HEK293 (cell line): ENCODE measurements around the gene C1QTNF12.
A peak's percentile ranks its signal among the peaks of the same experiment; 100 is the strongest.

Experiments
- CTCF ChIA-PET: fragments of 350-600 bp; formaldehyde crosslinking; extraction: SDS; loops from one replicate; lab custom pipeline; 2021; ENCODE audit warnings: antibody characterized with exemption; lab: Yijun Ruan, JAX
- POLR2A ChIA-PET: fragments of 300-600 bp; formaldehyde crosslinking; extraction: SDS; loops from one replicate; lab custom pipeline; 2020; ENCODE audit warnings: antibody characterized with exemption, inconsistent platforms; lab: Yijun Ruan, JAX
- H3K27ac ChIP-seq: fragments of 200-500 bp; sonication (Bioruptor generic); 2 replicates; pipeline ENCODE4 v1.5.1; 2014; ENCODE audit warnings: low read depth, low read length, control low read depth, inconsistent platforms; ENCODE audit errors: extremely low read depth
- H3K36me3 ChIP-seq, 2 experiments: fragments of 200-500 bp in 1 of 2; sonication (Bioruptor generic) in 1 of 2; 1 replicate in 1 of 2; 2 replicates in 1 of 2; pipeline ENCODE4 v1.5.1; 2014 to 2017; ENCODE audit warnings: inconsistent platforms in 2 of 2, low read length in 2 of 2; ENCODE audit not compliant: control insufficient read depth in 2 of 2, insufficient read depth in 1 of 2
- H3K4me1 ChIP-seq: fragments of 200-500 bp; sonication (Bioruptor generic); 2 replicates; pipeline ENCODE4 v1.5.1; 2014; ENCODE audit warnings: mild to moderate bottlenecking, low read length, inconsistent platforms; ENCODE audit not compliant: control insufficient read depth, insufficient read depth
- H3K4me3 ChIP-seq: 2 replicates; pipeline ENCODE4 v1.5.1; 2011; ENCODE audit warnings: low read depth, mild to moderate bottlenecking, control low read depth, low read length, moderate library complexity
- H3K9me3 ChIP-seq: fragments of 200-500 bp; sonication (Bioruptor generic); 2 replicates; pipeline ENCODE4 v1.5.1; 2014; ENCODE audit warnings: low read depth, low read length, inconsistent platforms; ENCODE audit not compliant: control insufficient read depth, insufficient read depth
- GLI2 ChIP-seq: fragments of 450-650 bp; formaldehyde crosslinking; IDR thresholded peaks from 2 replicates; pipeline ENCODE4; 2017; ENCODE audit warnings: missing biosample characterization, missing genetic modification characterization, low read depth, borderline replicate concordance
- GLIS1 ChIP-seq: fragments of 450-650 bp; formaldehyde crosslinking; IDR thresholded peaks from 2 replicates; pipeline ENCODE4 v1.5.1; 2016; ENCODE audit warnings: missing biosample characterization, missing genetic modification characterization
- GLIS2 ChIP-seq: fragments of 450-650 bp; formaldehyde crosslinking; IDR thresholded peaks from 2 replicates; pipeline ENCODE4 v1.5.1; 2016; ENCODE audit warnings: missing biosample characterization, missing genetic modification characterization
- HOXA7 ChIP-seq: sonication (generic); formaldehyde crosslinking; IDR thresholded peaks from 2 replicates; pipeline ENCODE4 v1.8.1; 2022; ENCODE audit warnings: missing genetic modification reagents, borderline replicate concordance
- KLF1 ChIP-seq: fragments of 450-650 bp; formaldehyde crosslinking; IDR thresholded peaks from 2 replicates; pipeline ENCODE4 v1.5.1; 2016; ENCODE audit warnings: missing biosample characterization, missing genetic modification characterization
- KLF10 ChIP-seq: fragments of 450-650 bp; IDR thresholded peaks from 2 replicates; pipeline ENCODE4 v1.5.1; 2018; ENCODE audit warnings: missing biosample characterization, mild to moderate bottlenecking, missing genetic modification characterization
- SCRT1 ChIP-seq: fragments of 450-650 bp; formaldehyde crosslinking; IDR thresholded peaks from 2 replicates; pipeline ENCODE4 v1.5.1; 2016; ENCODE audit warnings: missing biosample characterization, missing genetic modification characterization, borderline replicate concordance
- ZFHX2 ChIP-seq: fragments of 450-650 bp; formaldehyde crosslinking; conservative IDR thresholded peaks from 2 replicates; pipeline ENCODE4 v1.5.1; 2016; ENCODE audit warnings: missing biosample characterization, missing genetic modification characterization
- ZNF239 ChIP-seq: fragments of 450-650 bp; formaldehyde crosslinking; IDR thresholded peaks from 2 replicates; pipeline ENCODE4 v1.5.1; 2016; ENCODE audit warnings: missing biosample characterization, missing genetic modification characterization
- ZNF48 ChIP-seq: fragments of 450-650 bp; formaldehyde crosslinking; IDR thresholded peaks from 2 replicates; pipeline ENCODE4 v1.5.1; 2016; ENCODE audit warnings: missing biosample characterization, missing genetic modification characterization
- ZNF560 ChIP-seq: fragments of 450-650 bp; formaldehyde crosslinking; IDR thresholded peaks from 2 replicates; pipeline ENCODE4 v1.5.1; 2017; ENCODE audit warnings: missing biosample characterization, missing genetic modification characterization, borderline replicate concordance
- ZNF621 ChIP-seq: fragments of 450-650 bp; formaldehyde crosslinking; IDR thresholded peaks from 2 replicates; pipeline ENCODE4 v1.5.1; 2017; ENCODE audit warnings: missing biosample characterization, missing genetic modification characterization
- ZXDB ChIP-seq: fragments of 450-650 bp; formaldehyde crosslinking; IDR thresholded peaks from 2 replicates; pipeline ENCODE4 v1.5.1; 2016; ENCODE audit warnings: missing biosample characterization, missing genetic modification characterization
- TF ChIP-seq, protein P1 (sequence below): fragments of 450-650 bp; formaldehyde crosslinking; IDR thresholded peaks from 2 replicates; pipeline ENCODE4 v1.5.1; 2017; ENCODE audit warnings: missing biosample characterization, missing genetic modification characterization
- TF ChIP-seq, protein P2 (sequence below): fragments of 450-650 bp; formaldehyde crosslinking; IDR thresholded peaks from 2 replicates; pipeline ENCODE4 v1.5.1; 2016; ENCODE audit warnings: missing biosample characterization, missing genetic modification characterization

Gene C1QTNF12

DNA sequence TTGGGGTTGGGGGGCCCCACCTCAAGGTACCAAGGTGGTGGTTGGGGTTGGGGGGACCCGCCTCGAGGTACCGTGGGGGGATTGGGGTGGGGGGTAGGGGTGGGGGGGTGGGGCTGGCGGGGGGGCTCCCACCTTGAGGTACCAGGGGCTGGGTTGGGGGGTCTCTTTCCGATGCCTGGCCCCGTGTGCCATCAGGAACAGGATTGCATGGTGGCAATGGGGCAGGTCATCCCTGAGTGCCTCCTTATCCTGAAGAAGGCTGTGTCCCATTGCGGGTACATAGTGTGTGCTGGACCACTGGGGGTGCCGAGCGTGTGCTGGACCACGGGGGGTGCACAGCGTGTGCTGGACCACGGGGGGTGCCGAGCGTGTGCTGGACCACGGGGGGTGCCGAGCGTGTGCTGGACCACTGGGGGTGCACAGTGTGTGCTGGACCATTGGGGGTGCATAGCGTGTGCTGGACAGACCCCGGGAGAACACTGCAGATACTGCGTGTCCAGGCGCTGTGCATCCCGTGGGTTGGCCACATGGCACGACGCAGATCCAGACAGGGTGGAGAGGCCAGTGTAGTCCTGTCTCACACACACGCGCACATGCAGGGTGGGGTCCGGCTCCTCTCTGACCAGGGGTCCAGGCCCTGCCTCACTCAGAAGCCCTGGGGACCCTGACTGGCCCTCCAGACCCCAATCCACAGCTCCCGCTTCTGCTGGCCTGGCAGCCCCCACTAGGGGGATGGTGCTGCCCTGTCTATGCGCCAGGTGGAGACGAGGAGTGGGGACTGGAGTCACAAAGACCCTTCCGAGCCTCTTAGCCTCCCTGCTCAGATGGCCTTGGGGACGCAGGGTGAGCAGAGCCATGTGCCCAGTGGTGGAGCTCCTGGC is 37.9 kb upstream of the C1QTNF12 start (continued):
- 0 out of 2 replicates have a peak, but pooled peaks have one; percentile 16 for TF ChIP-seq GLIS1 (tag by site-specific recombination)
- TF ChIP-seq ZXDB (tag by site-specific recombination) = no peak
- TF ChIP-seq ZNF239 (tag by site-specific recombination) = no peak
- TF ChIP-seq ZNF621 (tag by site-specific recombination) = no peak
- TF ChIP-seq, protein P1, sequence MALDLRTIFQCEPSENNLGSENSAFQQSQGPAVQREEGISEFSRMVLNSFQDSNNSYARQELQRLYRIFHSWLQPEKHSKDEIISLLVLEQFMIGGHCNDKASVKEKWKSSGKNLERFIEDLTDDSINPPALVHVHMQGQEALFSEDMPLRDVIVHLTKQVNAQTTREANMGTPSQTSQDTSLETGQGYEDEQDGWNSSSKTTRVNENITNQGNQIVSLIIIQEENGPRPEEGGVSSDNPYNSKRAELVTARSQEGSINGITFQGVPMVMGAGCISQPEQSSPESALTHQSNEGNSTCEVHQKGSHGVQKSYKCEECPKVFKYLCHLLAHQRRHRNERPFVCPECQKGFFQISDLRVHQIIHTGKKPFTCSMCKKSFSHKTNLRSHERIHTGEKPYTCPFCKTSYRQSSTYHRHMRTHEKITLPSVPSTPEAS (tag by site-specific recombination) = no peak
- TF ChIP-seq, protein P2, sequence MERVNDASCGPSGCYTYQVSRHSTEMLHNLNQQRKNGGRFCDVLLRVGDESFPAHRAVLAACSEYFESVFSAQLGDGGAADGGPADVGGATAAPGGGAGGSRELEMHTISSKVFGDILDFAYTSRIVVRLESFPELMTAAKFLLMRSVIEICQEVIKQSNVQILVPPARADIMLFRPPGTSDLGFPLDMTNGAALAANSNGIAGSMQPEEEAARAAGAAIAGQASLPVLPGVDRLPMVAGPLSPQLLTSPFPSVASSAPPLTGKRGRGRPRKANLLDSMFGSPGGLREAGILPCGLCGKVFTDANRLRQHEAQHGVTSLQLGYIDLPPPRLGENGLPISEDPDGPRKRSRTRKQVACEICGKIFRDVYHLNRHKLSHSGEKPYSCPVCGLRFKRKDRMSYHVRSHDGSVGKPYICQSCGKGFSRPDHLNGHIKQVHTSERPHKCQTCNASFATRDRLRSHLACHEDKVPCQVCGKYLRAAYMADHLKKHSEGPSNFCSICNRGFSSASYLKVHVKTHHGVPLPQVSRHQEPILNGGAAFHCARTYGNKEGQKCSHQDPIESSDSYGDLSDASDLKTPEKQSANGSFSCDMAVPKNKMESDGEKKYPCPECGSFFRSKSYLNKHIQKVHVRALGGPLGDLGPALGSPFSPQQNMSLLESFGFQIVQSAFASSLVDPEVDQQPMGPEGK = peak; percentile 44; the same call in 1 of the 2 replicates
- TF ChIP-seq GLIS2 = peak; percentile 37; the same call in 1 of the 2 replicates
- no peak for TF ChIP-seq GLI2 (tag by site-specific recombination)
- TF ChIP-seq KLF10 (tag by site-specific recombination) = no peak
- TF ChIP-seq ZNF48 (tag by site-specific recombination) = no peak

DNA sequence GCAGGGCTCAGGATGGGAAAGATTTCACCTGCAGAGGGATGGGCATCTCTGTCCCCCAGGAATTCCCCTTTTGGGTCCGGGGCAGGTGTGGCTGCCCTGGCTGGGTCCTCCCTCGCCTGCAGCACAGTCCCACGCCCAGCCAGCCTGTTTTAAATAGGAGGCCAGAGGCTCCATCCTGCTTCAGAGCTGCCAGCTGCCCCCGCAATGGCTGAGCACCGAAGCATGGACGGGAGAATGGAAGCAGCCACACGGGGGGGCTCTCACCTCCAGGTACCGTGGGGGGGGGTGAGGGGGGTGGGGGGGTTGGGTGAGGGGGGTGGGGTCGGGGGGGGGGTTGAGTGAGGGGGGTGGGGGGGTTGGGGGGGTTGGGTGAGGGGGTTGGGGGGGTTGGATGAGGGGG is 37.3 kb upstream of the C1QTNF12 start:
- H3K27ac ChIP-seq = no peak overlapping the region
- H3K4me1 ChIP-seq = no peaks in the 10 kb centered on the region
- H3K36me3 ChIP-seq = no peaks in the 10 kb centered on the region
- CTCF ChIA-PET = no interaction called here
- no peaks in the 10 kb centered on the region for H3K9me3 ChIP-seq
- POLR2A ChIA-PET = no interaction called here
- peak; percentile 54 for TF ChIP-seq KLF1 (tag by site-specific recombination)
- TF ChIP-seq ZNF560 (tag by site-specific recombination) = no peak
- TF ChIP-seq ZFHX2 (tag by site-specific recombination) = 0 out of 2 replicates have a peak, but pooled peaks have one; percentile 31
- no peak overlapping the region for H3K4me3 ChIP-seq

GRCh38 chr1:1282998-1283397 is 36.5 kb upstream of the C1QTNF12 start:
- Histone ChIP-seq H3K36me3 (no peaks in the 10 kb centered on the region), H3K4me3 (no peak overlapping the region), H3K9me3 (no peaks in the 10 kb centered on the region), H3K27ac (no peak overlapping the region), H3K4me1 (no peaks in the 10 kb centered on the region)
- TF ChIP-seq KLF1 (tag by site-specific recombination) (peak; percentile 60), SCRT1 (tag by site-specific recombination) (no peak), HOXA7 (CRISPR knock-in tag) (no peak)
- ChIA-PET POLR2A (no interaction called here), CTCF (interaction anchor here (0.6 kb wide), 1 partner anchor 8 kb away, joined by 3 read pairs; no protein-coding TSS in a partner anchor)
